ENCODE data around the gene DPH2.

DPH2 gene

GRCh38 chr1:43999455-43999854, 29.6 kb downstream of the DPH2 start:
- no peak for TF ChIP-seq CTCF (IDR thresholded peaks at IDR 0.05; ENCODE audit: low read length, missing control alignments)
- H3K4me3 ChIP-seq (replicated peaks; ENCODE audit: low read depth, low read length) = no peak overlapping the region
- no peak for DNase-seq (ENCODE audit: low read depth)

GRCh38 chr1:44000122-44000665, 30.4 kb downstream of the DPH2 start:
- TF ChIP-seq CTCF (IDR thresholded peaks at IDR 0.05; ENCODE audit: low read length, missing control alignments) = no peak
- DNase-seq (ENCODE audit: low read depth) = no peak
- no peak overlapping the region for H3K4me3 ChIP-seq (replicated peaks; ENCODE audit: low read depth, low read length)

GRCh38 chr1:44002165-44002564, 32.4 kb downstream of the DPH2 start:
- no peak for DNase-seq (ENCODE audit: low read depth)
- H3K4me3 ChIP-seq (replicated peaks; ENCODE audit: low read depth, low read length) = no peak overlapping the region
- TF ChIP-seq CTCF (IDR thresholded peaks at IDR 0.05; ENCODE audit: low read length, missing control alignments) = no peak

GRCh38 chr1:44002606-44003157, 32.9 kb downstream of the DPH2 start:
- DNase-seq (ENCODE audit: low read depth) = no peak
- TF ChIP-seq CTCF (IDR thresholded peaks at IDR 0.05; ENCODE audit: low read length, missing control alignments) = peak; percentile 24

GRCh38 chr1:44008259-44008658, 38.4 kb downstream of the DPH2 start:
- TF ChIP-seq CTCF (IDR thresholded peaks at IDR 0.05; ENCODE audit: low read length, missing control alignments) = no peak

More at GRCh38 chr1:44002606-44003157, 32.9 kb downstream of the DPH2 start:
- H3K4me3 ChIP-seq (replicated peaks; ENCODE audit: low read depth, low read length) = no peak overlapping the region

GRCh38 chr1:44010935-44011471, 41.2 kb downstream of the DPH2 start:
- no peak for DNase-seq (ENCODE audit: low read depth)
- no peak overlapping the region for H3K4me3 ChIP-seq (replicated peaks; ENCODE audit: low read depth, low read length)
- TF ChIP-seq CTCF (IDR thresholded peaks at IDR 0.05; ENCODE audit: low read length, missing control alignments) = no peak

More at GRCh38 chr1:44008259-44008658, 38.4 kb downstream of the DPH2 start:
- H3K4me3 ChIP-seq (replicated peaks; ENCODE audit: low read depth, low read length) = no peak overlapping the region
- no peak for DNase-seq (ENCODE audit: low read depth)

- H3K4me3 ChIP-seq (replicated peaks; ENCODE audit: low read depth, low read length) = no peak overlapping the region
- no peak for TF ChIP-seq CTCF (IDR thresholded peaks at IDR 0.05; ENCODE audit: low read length, missing control alignments)
- DNase-seq (ENCODE audit: low read depth) = no peak
Measured at GRCh38 chr1:44012404-44012803, 42.6 kb downstream of the DPH2 start.
